ENCODE data around the gene PTPN6. TPM values are rescaled to one million over a fixed set of nuclear protein-coding genes. Genes with fewer than 3 reads are reported as not detected.
A peak's percentile ranks its signal among the peaks of the same experiment; 100 is the strongest.

Gene PTPN6
- total and polyA plus RNA-seq, 2 of the 13 experiments (the other 11 are each of a cell fraction or from before 2014, with no cell fraction given), result 10.5 to 10.6 TPM

GRCh38 chr12:6925540-6926279 lies 25.4 kb upstream of the PTPN6 start (continued):
- TF ChIP-seq ZBTB14 (CRISPR knock-in tag; IDR thresholded peaks at IDR 0.05), result no peak
- no peak for TF ChIP-seq TCF12 (IDR thresholded peaks at IDR 0.05)
- TF ChIP-seq TCF12 (CRISPR knock-in tag; IDR thresholded peaks at IDR 0.05), result no peak
- TF ChIP-seq ZNF777 (CRISPR knock-in tag; IDR thresholded peaks at IDR 0.05), result no peak
- TF ChIP-seq ZNF740 (CRISPR knock-in tag; IDR thresholded peaks at IDR 0.05), result no peak
- no peak for TF ChIP-seq GABPA (IDR thresholded peaks at IDR 0.05; ENCODE audit: low read depth, low read length)
- no peak for TF ChIP-seq GABPA (CRISPR knock-in tag; IDR thresholded peaks at IDR 0.05; ENCODE audit: low read depth)
- no peak for TF ChIP-seq NFIB (CRISPR knock-in tag; IDR thresholded peaks at IDR 0.05; ENCODE audit: borderline replicate concordance)
- TF ChIP-seq GLI4 (CRISPR knock-in tag; IDR thresholded peaks at IDR 0.05; ENCODE audit: borderline replicate concordance), result no peak
- no peak for TF ChIP-seq NCOA5 (CRISPR knock-in tag; IDR thresholded peaks at IDR 0.05)
- TF ChIP-seq ZNF800 (CRISPR knock-in tag; IDR thresholded peaks at IDR 0.05), result no peak
- no peak for TF ChIP-seq TEF (CRISPR knock-in tag; IDR thresholded peaks at IDR 0.05)
- TF ChIP-seq ZNF121 (CRISPR knock-in tag; IDR thresholded peaks at IDR 0.05), result no peak
- TF ChIP-seq RCOR2 (CRISPR knock-in tag; IDR thresholded peaks at IDR 0.05), result no peak
- TF ChIP-seq HNRNPH1 (optimal IDR thresholded peaks at IDR 0.05; ENCODE audit: low read depth, low read length), result peak; percentile 26
- peak; percentile 15 for TF ChIP-seq TEAD3 (CRISPR knock-in tag; optimal IDR thresholded peaks at IDR 0.05; ENCODE audit: borderline replicate concordance)
- no peak for TF ChIP-seq KMT2A (CRISPR knock-in tag; IDR thresholded peaks at IDR 0.05)
- no peak; the same call in 1 of the 2 replicates for TF ChIP-seq PITX1 (CRISPR knock-in tag; IDR thresholded peaks at IDR 0.05)
- TF ChIP-seq CREBL2 (CRISPR knock-in tag; IDR thresholded peaks at IDR 0.05; ENCODE audit: borderline replicate concordance), result no peak
- TF ChIP-seq ZFY (CRISPR knock-in tag; IDR thresholded peaks at IDR 0.05), result peak; percentile 20; the same call in 1 of the 2 replicates
- no peak for TF ChIP-seq REL (CRISPR knock-in tag; conservative IDR thresholded peaks at IDR 0.05)
- TF ChIP-seq HNRNPUL1 (IDR thresholded peaks at IDR 0.05; ENCODE audit: low read depth, low read length), result no peak
- no peak for TF ChIP-seq CAMTA2 (CRISPR knock-in tag; IDR thresholded peaks at IDR 0.05; ENCODE audit: borderline replicate concordance)
- TF ChIP-seq FIP1L1 (IDR thresholded peaks at IDR 0.05; ENCODE audit: borderline replicate concordance, insufficient read depth, low read depth, low read length), result no peak
- no peak for TF ChIP-seq HHEX (CRISPR knock-in tag; IDR thresholded peaks at IDR 0.05)
- no peak for TF ChIP-seq ZNF253 (CRISPR knock-in tag; IDR thresholded peaks at IDR 0.05; ENCODE audit: borderline replicate concordance)
- no peak for TF ChIP-seq ZNF256 (CRISPR knock-in tag; conservative IDR thresholded peaks at IDR 0.05)
- no peak for TF ChIP-seq DNMT3B (CRISPR knock-in tag; conservative IDR thresholded peaks at IDR 0.05)
